ENCODE data around the gene PCLO.

DNA sequence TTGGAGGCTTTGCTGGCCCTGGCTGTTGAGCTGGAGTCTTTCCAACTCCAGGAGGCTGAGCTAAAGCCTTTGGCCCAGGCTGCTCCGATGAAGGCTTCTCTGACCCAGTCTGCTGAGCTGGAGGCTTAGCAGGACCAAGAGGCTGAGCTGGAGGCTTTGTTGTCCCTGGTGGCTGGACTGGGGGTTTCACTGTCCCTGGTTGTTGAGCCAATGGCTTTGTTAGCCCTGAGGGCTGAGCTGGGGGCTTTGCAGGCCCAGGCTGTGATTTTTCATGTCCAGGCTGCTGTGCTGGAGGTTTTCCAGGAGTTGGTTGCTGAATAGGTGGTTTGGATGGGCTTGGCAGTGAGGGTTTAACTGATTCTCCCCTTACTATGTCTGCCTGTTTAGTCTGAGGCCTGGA, 7.3 kb downstream of the PCLO start:
- TF ChIP-seq CTCF (IDR thresholded peaks at IDR 0.05) (no peak), POLR2A (IDR thresholded peaks at IDR 0.05) (no peak)

All from vagina (tissue), 2 donors.